MG63 (cell line): Measurements from ENCODE around the gene CACNA2D1. TPM values are rescaled to one million over a fixed set of nuclear protein-coding genes. Genes with fewer than 3 reads are reported as not detected.

Experiments used
- DNase-seq: peaks from one replicate; pipeline ENCODE4 v3.0.0-alpha.2; 2020
- H3K27me3 ChIP-seq: fragments of 250-450 bp; sonication (Bioruptor Pico); 2 replicates; pipeline ENCODE4 v1.5.1; 2020; ENCODE audit warnings: mild to moderate bottlenecking, moderate library complexity
- H3K36me3 ChIP-seq: fragments of 250-450 bp; sonication (Bioruptor Pico); 2 replicates; pipeline ENCODE4 v1.5.1; 2020; ENCODE audit warnings: mild to moderate bottlenecking, moderate library complexity
- H3K4me3 ChIP-seq: fragments of 250-450 bp; sonication (Bioruptor Pico); 2 replicates; pipeline ENCODE4 v1.5.1; 2020; ENCODE audit warnings: mild to moderate bottlenecking, moderate library complexity
- H3K9me3 ChIP-seq: fragments of 250-450 bp; sonication (Bioruptor Pico); 2 replicates; pipeline ENCODE4 v1.5.1; 2020; ENCODE audit warnings: mild to moderate bottlenecking, moderate library complexity
- total RNA-seq: library from RNA; depleted of rRNA; stranded (reverse); fragments of >200 nt; shearing (Covaris generic); gene quantifications from 2 replicates; pipeline ENCODE4 v1.2.3, GENCODE V29; 2014; ENCODE audit warnings: low replicate concordance; rRNA removed

Gene CACNA2D1
- 2.9 and 9.7 TPM in 2 replicates for total RNA-seq

- H3K4me3 ChIP-seq = peak within 1 kb of the TSS; percentile 65
- H3K27me3 ChIP-seq = no peaks in the 10 kb centered on the region
- H3K9me3 ChIP-seq = no peaks in the 10 kb centered on the region
- DNase-seq = peak; percentile 81
- no peaks in the 10 kb centered on the region for H3K36me3 ChIP-seq
Observed at GRCh38 chr7:82443547-82444219, at the start of gene CACNA2D1. Gene CACNA2D1, minus strand, starts transcription at chr7:82443777.

- DNase-seq = no peak
Observed at GRCh38 chr7:82481499-82482097, 38.0 kb upstream of the CACNA2D1 start.

GRCh38 chr7:82477733-82478515 is 34.3 kb upstream of the CACNA2D1 start:
- Histone ChIP-seq H3K27me3 (no peaks in the 10 kb centered on the region), H3K9me3 (no peaks in the 10 kb centered on the region), H3K36me3 (no peaks in the 10 kb centered on the region), H3K4me3 (no peak overlapping the region)
- no peak for DNase-seq

More at GRCh38 chr7:82481499-82482097, 38.0 kb upstream of the CACNA2D1 start:
- H3K9me3 ChIP-seq = no peaks in the 10 kb centered on the region
- H3K36me3 ChIP-seq = no peaks in the 10 kb centered on the region
- H3K4me3 ChIP-seq = no peak overlapping the region
- no peaks in the 10 kb centered on the region for H3K27me3 ChIP-seq

GRCh38 chr7:82472966-82473365 is 29.4 kb upstream of the CACNA2D1 start:
- Histone ChIP-seq H3K9me3 (no peaks in the 10 kb centered on the region), H3K4me3 (no peak overlapping the region), H3K36me3 (no peaks in the 10 kb centered on the region), H3K27me3 (no peaks in the 10 kb centered on the region)
- DNase-seq = peak; percentile 16

GRCh38 chr7:82471351-82472020 is 27.9 kb upstream of the CACNA2D1 start:
- Histone ChIP-seq H3K4me3 (no peak overlapping the region), H3K27me3 (no peaks in the 10 kb centered on the region), H3K36me3 (no peaks in the 10 kb centered on the region), H3K9me3 (no peaks in the 10 kb centered on the region)
- DNase-seq = no peak

- H3K9me3 ChIP-seq = no peaks in the 10 kb centered on the region
- H3K4me3 ChIP-seq = no peak overlapping the region
- no peaks in the 10 kb centered on the region for H3K36me3 ChIP-seq
- DNase-seq = no peak
- no peaks in the 10 kb centered on the region for H3K27me3 ChIP-seq
Observed at GRCh38 chr7:82469207-82469606, 25.6 kb upstream of the CACNA2D1 start.

GRCh38 chr7:82468435-82468834 is 24.9 kb upstream of the CACNA2D1 start:
- no peak overlapping the region for H3K4me3 ChIP-seq
- no peak for DNase-seq
- H3K36me3 ChIP-seq = no peaks in the 10 kb centered on the region
- no peaks in the 10 kb centered on the region for H3K9me3 ChIP-seq
- no peaks in the 10 kb centered on the region for H3K27me3 ChIP-seq

GRCh38 chr7:82467020-82467419 is 23.4 kb upstream of the CACNA2D1 start:
- H3K9me3 ChIP-seq = no peaks in the 10 kb centered on the region
- H3K36me3 ChIP-seq = no peaks in the 10 kb centered on the region
- no peak for DNase-seq
- H3K27me3 ChIP-seq = no peaks in the 10 kb centered on the region
- no peak overlapping the region for H3K4me3 ChIP-seq

- Histone ChIP-seq H3K27me3 (no peaks in the 10 kb centered on the region), H3K9me3 (no peaks in the 10 kb centered on the region), H3K4me3 (no peak overlapping the region), H3K36me3 (no peaks in the 10 kb centered on the region)
- no peak for DNase-seq
Observed at GRCh38 chr7:82464372-82464771, 20.8 kb upstream of the CACNA2D1 start.

GRCh38 chr7:82455295-82455694 is 11.7 kb upstream of the CACNA2D1 start:
- Histone ChIP-seq H3K27me3 (no peaks in the 10 kb centered on the region), H3K36me3 (no peaks in the 10 kb centered on the region), H3K4me3 (no peak overlapping the region), H3K9me3 (no peaks in the 10 kb centered on the region)
- no peak for DNase-seq

GRCh38 chr7:82450759-82451158 is 7.2 kb upstream of the CACNA2D1 start:
- H3K4me3 ChIP-seq = no peak overlapping the region
- no peak for DNase-seq
- no peaks in the 10 kb centered on the region for H3K9me3 ChIP-seq
- no peaks in the 10 kb centered on the region for H3K36me3 ChIP-seq
- H3K27me3 ChIP-seq = no peaks in the 10 kb centered on the region

- no peak overlapping the region for H3K4me3 ChIP-seq
- H3K36me3 ChIP-seq = no peaks in the 10 kb centered on the region
- DNase-seq = no peak
- H3K9me3 ChIP-seq = no peaks in the 10 kb centered on the region
- H3K27me3 ChIP-seq = no peaks in the 10 kb centered on the region
Observed at GRCh38 chr7:82449910-82450309, 6.3 kb upstream of the CACNA2D1 start.

- no peak for DNase-seq
- Histone ChIP-seq H3K9me3 (no peaks in the 10 kb centered on the region), H3K4me3 (no peak overlapping the region)
Observed at GRCh38 chr7:82446897-82447296, 3.3 kb upstream of the CACNA2D1 start.

GRCh38 chr7:82445271-82445670 is 1.7 kb upstream of the CACNA2D1 start:
- no peaks in the 10 kb centered on the region for H3K9me3 ChIP-seq
- no peaks in the 10 kb centered on the region for H3K36me3 ChIP-seq
- H3K27me3 ChIP-seq = no peaks in the 10 kb centered on the region
- DNase-seq = no peak
- H3K4me3 ChIP-seq = no peak overlapping the region

More at GRCh38 chr7:82446897-82447296, 3.3 kb upstream of the CACNA2D1 start:
- Histone ChIP-seq H3K36me3 (no peaks in the 10 kb centered on the region), H3K27me3 (no peaks in the 10 kb centered on the region)

- H3K4me3 ChIP-seq = peak overlapping the region; percentile 65
- no peaks in the 10 kb centered on the region for H3K27me3 ChIP-seq
- no peaks in the 10 kb centered on the region for H3K9me3 ChIP-seq
- H3K36me3 ChIP-seq = no peaks in the 10 kb centered on the region
- DNase-seq = no peak
Observed at GRCh38 chr7:82444220-82444909, 788 bp upstream of the CACNA2D1 start.

- no peaks in the 10 kb centered on the region for H3K9me3 ChIP-seq
- H3K36me3 ChIP-seq = no peaks in the 10 kb centered on the region
- DNase-seq = peak; percentile 36
- peak overlapping the region; percentile 65 for H3K4me3 ChIP-seq
- no peaks in the 10 kb centered on the region for H3K27me3 ChIP-seq
Observed at GRCh38 chr7:82443036-82443546, 486 bp downstream of the CACNA2D1 start.
